Stomach (tissue), 9 donors: Measurements from ENCODE around the gene INPP1. TPM values are rescaled to one million over a fixed set of nuclear protein-coding genes. Genes with fewer than 3 reads are reported as not detected.

Experiments
- DNase-seq, 2 donors: peaks; one replicate each; pipeline versions ENCODE4 v3.0.0 to v3.0.0-alpha.2; 2013 to 2019
- H3K27ac ChIP-seq, 5 donors: fragments of 200-600 bp in 4 of 5; sonication (generic) in 4 of 5; one replicate each; pipeline ENCODE4 v1.5.1; 2013 to 2019; ENCODE audit warnings: mild to moderate bottlenecking in 1 of 5, moderate library complexity in 1 of 5
- H3K27me3 ChIP-seq, 3 donors: fragments of 200-600 bp; sonication (generic); one replicate each; pipeline ENCODE4 v1.5.1; 2017 to 2019; ENCODE audit warnings: mixed run types in 1 of 3
- H3K36me3 ChIP-seq, 4 donors: fragments of 200-600 bp; sonication (generic); 1 replicate in 3 of 4; 2 replicates in 1 of 4; pipeline ENCODE4 v1.5.1; 2016 to 2019
- H3K4me1 ChIP-seq, 4 donors: fragments of 200-600 bp; sonication (generic); one replicate each; pipeline ENCODE4 v1.5.1; 2016 to 2019
- H3K4me3 ChIP-seq, 4 donors: fragments of 200-600 bp; sonication (generic) in 3 of 4; one replicate each; pipeline ENCODE4 v1.5.1; 2016 to 2019; ENCODE audit warnings: mild to moderate bottlenecking in 1 of 4
- H3K9me3 ChIP-seq, 4 donors: fragments of 200-600 bp; sonication (generic); one replicate each; pipeline ENCODE4 v1.5.1; 2016 to 2019
- CTCF ChIP-seq, 7 experiments: fragments of 450-650 bp in 4 of 7; fragments of 200-600 bp in 3 of 7; sonication (generic) in 3 of 7; IDR thresholded peaks; one replicate each; pipeline ENCODE4 v1.5.1; 2016 to 2019; ENCODE audit warnings: antibody characterized with exemption in 7 of 7, control low read depth in 2 of 7, mild to moderate bottlenecking in 1 of 7
- EP300 ChIP-seq: sonication (generic); formaldehyde crosslinking; IDR thresholded peaks from one replicate; pipeline ENCODE4 v1.6.1; 2017; ENCODE audit warnings: antibody characterized with exemption
- POLR2A ChIP-seq, 4 donors: fragments of 450-650 bp; IDR thresholded peaks; one replicate each; pipeline ENCODE4 v1.6.1; 2016; ENCODE audit warnings: antibody characterized with exemption in 4 of 4, control low read depth in 2 of 4, mild to moderate bottlenecking in 1 of 4, moderate library complexity in 1 of 4
- POLR2AphosphoS5 ChIP-seq, 3 donors: sonication (generic); formaldehyde crosslinking; IDR thresholded peaks; one replicate each; pipeline ENCODE4 v1.6.1; 2016; ENCODE audit warnings: antibody characterized with exemption in 3 of 3
- WGBS, 5 donors: extraction: QIAGEN DNeasy Blood & Tissue Kit in 3 of 5; methylation state at CpG; one replicate each; pipeline versions ENCODE4 v1.1.5 to v1.1.7; 2013 to 2018; 5-methylcytosine and 5-hydroxymethylcytosine counted together
- intact Hi-C: fragments of 100-400 bp; cut with DNase I; formaldehyde crosslinking; loops from one replicate; pipeline ENCODE4 v1.15.1; 2023; ENCODE audit warnings: low total_unique reads
- polyA plus RNA-seq, 3 donors: library from polyadenylated mRNA; stranded (reverse); fragments of 200-250 nt; gene quantifications; one replicate each; pipeline ENCODE4 v1.2.3, GENCODE V29; 2013
- total RNA-seq, 5 donors: library from RNA; depleted of rRNA; stranded (reverse); fragments of >200 nt; gene quantifications; one replicate each; pipeline versions ENCODE4 v1.1.0 to v1.2.3, GENCODE V29; 2014 to 2016
- donor health status: healthy with polysubstance abuse.
- donor health status: Bipolar disorder and iron deficiency.
- donor health status: healthy.

INPP1 gene
- total and polyA plus RNA-seq, 8 donors, result 4.2 to 51.0 (median 25.5) TPM; not detected in 1

- no peaks in the 10 kb centered on the region for H3K36me3 ChIP-seq
- H3K9me3 ChIP-seq, result no peaks in the 10 kb centered on the region
- H3K27me3 ChIP-seq, result no peaks in the 10 kb centered on the region
- no peak for DNase-seq
- intact Hi-C loops, result no loop called here
- 25 to 67% (median 48%) methylated on average over 1 of the region's 1 CpG for WGBS, 5 donors
- H3K4me1 ChIP-seq, result peaks cover 0 to 18% (median 12%) of the 10 kb centered on the region in 4 donors
- H3K4me3 ChIP-seq, result no peak overlapping the region
- no peak for TF ChIP-seq CTCF (IDR thresholded peaks at IDR 0.05)
- H3K27ac ChIP-seq, result no peak overlapping the region
Measured at GRCh38 chr2:190339394-190339793, 4.0 kb upstream of the INPP1 start.

- no peak overlapping the region for H3K4me3 ChIP-seq
- no peak overlapping the region for H3K27ac ChIP-seq
- WGBS, 5 donors, result 41 to 60% (median 55%) methylated on average over 2 of the region's 2 CpGs
- intact Hi-C loops, result no loop called here
- H3K4me1 ChIP-seq, result peaks cover 3 to 21% (median 18%) of the 10 kb centered on the region in 4 donors
- no peaks in the 10 kb centered on the region for H3K36me3 ChIP-seq
- H3K27me3 ChIP-seq, result no peaks in the 10 kb centered on the region
- TF ChIP-seq CTCF (IDR thresholded peaks at IDR 0.05), result no peak
- TF ChIP-seq POLR2AphosphoS5 (IDR thresholded peaks at IDR 0.05), result no peak
- no peak for TF ChIP-seq POLR2A (IDR thresholded peaks at IDR 0.05)
- no peak for TF ChIP-seq EP300
- no peaks in the 10 kb centered on the region for H3K9me3 ChIP-seq
- no peak for DNase-seq
Measured at GRCh38 chr2:190340369-190340768, 3.0 kb upstream of the INPP1 start.

GRCh38 chr2:190342611-190343010 is 778 bp upstream of the INPP1 start:
- peaks cover 7 to 35% (median 22%) of the 10 kb centered on the region in 4 donors for H3K4me1 ChIP-seq
- no peaks in the 10 kb centered on the region for H3K27me3 ChIP-seq
- WGBS, 5 donors, result 46 to 61% (median 55%) methylated on average over 4 of the region's 4 CpGs
- no peaks in the 10 kb centered on the region for H3K9me3 ChIP-seq
- TF ChIP-seq EP300, result no peak
- no peak for TF ChIP-seq POLR2AphosphoS5 (IDR thresholded peaks at IDR 0.05)
- TF ChIP-seq POLR2A (IDR thresholded peaks at IDR 0.05), result no peak
- no peak for TF ChIP-seq CTCF (IDR thresholded peaks at IDR 0.05)
- intact Hi-C loops, result no loop called here
- DNase-seq, result peak in 1 of 2 donors; percentile 62
- no peak overlapping the region for H3K4me3 ChIP-seq
- H3K27ac ChIP-seq, result peak overlapping the region; percentile 42 to 95 (median 89)
- no peaks in the 10 kb centered on the region for H3K36me3 ChIP-seq

- TF ChIP-seq EP300 (no peak), POLR2A (IDR thresholded peaks at IDR 0.05) (no peak), CTCF (IDR thresholded peaks at IDR 0.05) (no peak), POLR2AphosphoS5 (IDR thresholded peaks at IDR 0.05) (no peak)
- peak overlapping the region; percentile 72 to 79 (median 77) for H3K4me3 ChIP-seq
- no peaks in the 10 kb centered on the region for H3K36me3 ChIP-seq
- H3K4me1 ChIP-seq, result peaks cover 7 to 39% (median 22%) of the 10 kb centered on the region in 4 donors
- H3K27ac ChIP-seq, result peak overlapping the region; percentile 75 to 95 (median 89)
- no peaks in the 10 kb centered on the region for H3K9me3 ChIP-seq
- DNase-seq, result no peak
- intact Hi-C loops, result no loop called here
- WGBS, 5 donors, result 34 to 42% (median 40%) methylated on average over 8 to 10 of the region's 10 CpGs
- H3K27me3 ChIP-seq, result no peaks in the 10 kb centered on the region
Measured at GRCh38 chr2:190343089-190343535, 277 bp upstream of the INPP1 start.
